Calu3 (cell line): Measurements from ENCODE around the gene RERE. TPM values are rescaled to one million over a fixed set of nuclear protein-coding genes. Genes with fewer than 3 reads are reported as not detected.

Source experiments
- BruUV-seq: library from RNA; stranded (reverse); fragments of 400-500 nt; replicated peaks from 2 replicates; lab custom pipeline; 2021; lab: Mats Ljungman, UMichigan
- CTCF ChIA-PET: fragments of 300-600 bp; sonication (Branson Sonifier 250); formaldehyde crosslinking; loops from one replicate; lab custom pipeline; 2022; ENCODE audit warnings: antibody characterized with exemption; lab: Charles Lee
- DNase-seq: peaks from one replicate; pipeline ENCODE4 v3.0.0; 2022
- H3K27ac Mint-ChIP-seq: one replicate; pipeline ENCODE4 v1.8.0; 2022; ENCODE audit warnings: mixed read lengths; ENCODE audit not compliant: unreplicated experiment
- H3K27me3 Mint-ChIP-seq: one replicate; pipeline ENCODE4 v1.8.0; 2022; ENCODE audit warnings: mixed read lengths; ENCODE audit not compliant: unreplicated experiment
- H3K36me3 Mint-ChIP-seq: one replicate; pipeline ENCODE4 v1.8.0; 2022; ENCODE audit warnings: mild to moderate bottlenecking, moderate library complexity, mixed read lengths; ENCODE audit not compliant: insufficient read depth, unreplicated experiment
- H3K4me1 Mint-ChIP-seq: one replicate; pipeline ENCODE4 v1.8.0; 2022; ENCODE audit warnings: mild to moderate bottlenecking, low read depth, mixed read lengths; ENCODE audit not compliant: unreplicated experiment
- H3K4me3 Mint-ChIP-seq: one replicate; pipeline ENCODE4 v1.8.0; 2022; ENCODE audit warnings: mild to moderate bottlenecking, low read depth, moderate library complexity, mixed read lengths; ENCODE audit not compliant: unreplicated experiment
- H3K9me3 Mint-ChIP-seq: one replicate; pipeline ENCODE4 v1.8.0; 2022; ENCODE audit warnings: low read depth, mixed read lengths; ENCODE audit not compliant: unreplicated experiment
- CTCF ChIP-seq: fragments of 200-600 bp; IDR thresholded peaks from one replicate; pipeline ENCODE4 v1.8.0; 2022; ENCODE audit warnings: antibody characterized with exemption; ENCODE audit not compliant: unreplicated experiment
- intact Hi-C: fragments of 100-400 bp; cut with micrococcal nuclease; formaldehyde crosslinking; loops from one replicate; pipeline ENCODE4 v1.10.0; 2022; ENCODE audit not compliant: unreplicated experiment
- total RNA-seq: library from RNA; stranded (reverse); gene quantifications from 2 replicates; pipeline ENCODE4 v1.2.3, GENCODE V29; 2022

RERE gene
- total RNA-seq, 1 experiment from 2014 or later = 45.9 TPM

DNA sequence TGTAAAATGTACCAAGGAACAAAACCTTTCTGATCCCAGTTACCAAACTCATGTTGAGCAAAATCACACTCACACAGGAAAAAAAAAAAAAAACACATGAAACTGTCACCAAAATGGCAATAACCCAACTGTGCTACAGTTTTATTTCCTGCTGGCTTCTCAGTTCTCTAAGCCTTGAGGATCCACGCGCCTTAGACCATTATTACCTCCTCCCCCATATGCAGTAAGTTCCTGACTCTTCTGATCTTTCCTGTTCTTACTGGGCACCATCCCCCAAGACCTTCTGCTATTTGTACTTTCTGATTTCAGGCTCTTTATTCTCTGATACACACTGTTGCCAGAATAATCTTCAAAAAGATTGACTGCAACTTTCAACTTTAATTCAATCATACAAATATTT, 419.9 kb downstream of the RERE start:
- peaks cover 31% of the 10 kb centered on the region for H3K4me1 Mint-ChIP-seq
- CTCF ChIA-PET = interaction anchor here (0.6 to 1.1 kb wide), 2 partner anchors 12 to 1258 kb away, joined by 3 to 5 read pairs; no protein-coding TSS in a partner anchor
- DNase-seq = no peak
- H3K4me3 Mint-ChIP-seq = no peak overlapping the region
- intact Hi-C loops = no loop called here
- TF ChIP-seq CTCF = no peak
- peaks cover 5% of the 10 kb centered on the region for H3K36me3 Mint-ChIP-seq
- no peaks in the 10 kb centered on the region for H3K9me3 Mint-ChIP-seq
- no peak overlapping the region for H3K27ac Mint-ChIP-seq
- no peaks in the 10 kb centered on the region for H3K27me3 Mint-ChIP-seq
- BruUV-seq = no TSS peak

DNA sequence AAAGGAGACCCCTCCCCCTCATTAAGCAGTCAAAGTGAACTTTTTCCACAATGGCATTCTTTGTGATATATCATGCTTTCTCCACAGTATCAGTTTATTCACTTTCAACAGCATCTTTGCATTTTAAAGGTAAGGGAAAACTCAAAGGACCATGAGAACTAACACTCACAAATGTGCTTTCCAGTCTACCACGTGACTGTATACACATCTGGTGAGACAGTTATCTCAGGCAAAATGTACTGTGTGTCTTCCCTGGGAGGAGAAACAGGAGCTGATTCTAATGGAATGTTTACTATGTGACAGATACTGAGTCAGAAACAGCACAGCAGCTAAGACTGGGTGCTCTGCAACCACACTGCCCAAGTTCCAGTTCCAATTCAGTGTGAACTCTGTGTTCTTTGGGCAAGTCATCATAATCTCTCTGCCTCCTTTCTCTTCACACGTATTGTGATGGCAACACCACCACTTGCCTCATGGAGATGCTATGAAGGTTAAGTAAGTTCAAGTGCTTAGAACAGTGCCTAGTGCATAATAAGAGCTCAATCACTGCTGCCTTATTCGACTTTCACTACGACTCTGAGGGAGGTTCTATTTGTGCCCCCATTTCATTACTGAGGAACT, 420.5 kb downstream of the RERE start:
- H3K27ac Mint-ChIP-seq = no peak overlapping the region
- no TSS peak for BruUV-seq
- no peak overlapping the region for H3K4me3 Mint-ChIP-seq
- no peaks in the 10 kb centered on the region for H3K9me3 Mint-ChIP-seq
- CTCF ChIA-PET = interaction anchor here (0.6 kb wide), 1 partner anchor 1258 kb away, joined by 5 read pairs; no protein-coding TSS in a partner anchor
- DNase-seq = no peak
- TF ChIP-seq CTCF = no peak
- H3K4me1 Mint-ChIP-seq = peaks cover 36% of the 10 kb centered on the region
- intact Hi-C loops = no loop called here
- H3K27me3 Mint-ChIP-seq = no peaks in the 10 kb centered on the region
- peaks cover 5% of the 10 kb centered on the region for H3K36me3 Mint-ChIP-seq

GRCh38 chr1:8396083-8396785, 421.2 kb downstream of the RERE start:
- H3K27me3 Mint-ChIP-seq = no peaks in the 10 kb centered on the region
- BruUV-seq = no TSS peak
- no peak overlapping the region for H3K27ac Mint-ChIP-seq
- no peak for DNase-seq
- no peak overlapping the region for H3K4me3 Mint-ChIP-seq
- TF ChIP-seq CTCF = no peak
- no peaks in the 10 kb centered on the region for H3K9me3 Mint-ChIP-seq
- peaks cover 41% of the 10 kb centered on the region for H3K4me1 Mint-ChIP-seq
- H3K36me3 Mint-ChIP-seq = peaks cover 5% of the 10 kb centered on the region
- CTCF ChIA-PET = no interaction called here
- intact Hi-C loops = no loop called here

DNA sequence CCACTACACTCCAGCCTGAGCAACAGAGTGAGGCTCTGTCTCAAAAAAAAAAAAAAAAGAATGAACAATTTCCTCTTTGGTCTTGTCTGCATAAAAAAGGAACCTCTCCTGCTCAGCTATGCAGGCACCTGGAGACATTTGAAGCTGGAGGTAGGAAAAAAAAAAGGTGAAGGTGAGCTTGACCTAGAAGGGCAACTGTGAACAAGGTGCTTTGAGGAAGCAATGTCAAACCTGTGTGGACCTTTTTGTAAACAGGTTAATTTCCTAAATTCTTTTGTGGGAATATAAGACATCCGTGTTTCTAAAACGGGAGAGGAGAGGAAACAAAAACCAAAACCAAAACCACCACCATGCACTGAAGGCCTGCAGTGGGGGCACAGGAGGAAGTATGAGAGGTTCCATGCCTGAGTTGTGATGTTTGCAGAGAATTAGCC, 422.0 kb downstream of the RERE start:
- Mint-ChIP-seq H3K27ac (peak overlapping the region; percentile 17), H3K4me3 (no peak overlapping the region), H3K36me3 (peaks cover 5% of the 10 kb centered on the region), H3K27me3 (no peaks in the 10 kb centered on the region), H3K9me3 (no peaks in the 10 kb centered on the region), H3K4me1 (peaks cover 49% of the 10 kb centered on the region)
- no peak for DNase-seq
- TF ChIP-seq CTCF = no peak
- intact Hi-C loops = no loop called here
- no TSS peak for BruUV-seq
- CTCF ChIA-PET = interaction anchor here (0.7 kb wide), 1 partner anchor 481 kb away, joined by 4 read pairs; no protein-coding TSS in a partner anchor
